GM12878 (cell line): ENCODE data around the gene UBR2. TPM values are rescaled to one million over a fixed set of nuclear protein-coding genes. Genes with fewer than 3 reads are reported as not detected.

ENCODE experiments used
- CBX3 ChIP-seq: fragments of 200-600 bp; sonication (generic); IDR thresholded peaks from 2 replicates; pipeline ENCODE4 v1.6.1; 2016; ENCODE audit warnings: low read depth, borderline replicate concordance
- E2F8 ChIP-seq: fragments of 450-650 bp; IDR thresholded peaks from 2 replicates; pipeline ENCODE4 v1.6.1; 2018; ENCODE audit warnings: mild to moderate bottlenecking, low read depth, moderate library complexity; ENCODE audit not compliant: partially characterized antibody
- IKZF2 ChIP-seq, 2 experiments: fragments of 450-650 bp; IDR thresholded peaks; 2 replicates each; pipeline ENCODE4 v1.6.1; 2017; ENCODE audit warnings: mild to moderate bottlenecking in 2 of 2, moderate library complexity in 2 of 2
- TAF1 ChIP-seq: IDR thresholded peaks from 2 replicates; pipeline ENCODE4 v1.6.1; 2011; ENCODE audit warnings: mild to moderate bottlenecking, low read depth, low read length, borderline replicate concordance
- TCF3 ChIP-seq: IDR thresholded peaks from 2 replicates; pipeline ENCODE4 v1.6.1; 2012; ENCODE audit warnings: low read depth, mild to moderate bottlenecking, low read length, borderline replicate concordance; ENCODE audit not compliant: insufficient read depth
- polyA plus RNA-seq, 11 experiments: library from polyadenylated mRNA; depleted of rRNA in 4 of 11; unstranded in 6 of 11; stranded (reverse) in 5 of 11; fragments of >200 nt; fragmentation: Nextera tagmentation in 4 of 11; fragmentation: Illumina TruSeq in 1 of 11; extraction: Ambion mirVana in 4 of 11; extraction: Trizol in 1 of 11; gene quantifications; 1 replicate in 1 of 11; 2 replicates in 10 of 11; pipeline versions ENCODE4 v1.2.1 to v1.2.3, GENCODE V29; 2011 to 2016; ENCODE audit warnings: inconsistent platforms in 2 of 11, missing spikeins in 2 of 11, low read depth in 1 of 11
- total RNA-seq, 4 experiments: library from RNA; depleted of rRNA in 3 of 4; stranded (reverse); fragments of >200 nt in 3 of 4; fragmentation: Illumina TruSeq in 1 of 4; extraction: Trizol in 1 of 4; gene quantifications; 2 replicates each; pipeline versions ENCODE4 v1.2.1 to v1.2.3, GENCODE V29; 2013 to 2021
- TF ChIP-seq, protein P1 (sequence below): IDR thresholded peaks from 2 replicates; pipeline ENCODE4 v1.6.1; 2012; ENCODE audit warnings: mild to moderate bottlenecking, low read depth, low read length
- TF ChIP-seq, protein P2 (sequence below): fragments of 450-650 bp; IDR thresholded peaks from 2 replicates; pipeline ENCODE4 v1.6.1; 2016; ENCODE audit warnings: mild to moderate bottlenecking, moderate library complexity, borderline replicate concordance
- TF ChIP-seq, protein P3 (sequence below): fragments of 450-650 bp; IDR thresholded peaks from 2 replicates; pipeline ENCODE4 v1.6.1; 2017; ENCODE audit warnings: mild to moderate bottlenecking
- TF ChIP-seq, protein P4 (sequence below): IDR thresholded peaks from 2 replicates; pipeline ENCODE4 v1.6.1; 2012; ENCODE audit warnings: low read depth, low read length, improper control_type of control experiment

The UBR2 gene
- total and polyA plus RNA-seq, 10 of the 15 experiments (the other 5 are each of a cell fraction or from before 2014, with no cell fraction given), result 2.3 to 18.4 (median 9.6) TPM

DNA sequence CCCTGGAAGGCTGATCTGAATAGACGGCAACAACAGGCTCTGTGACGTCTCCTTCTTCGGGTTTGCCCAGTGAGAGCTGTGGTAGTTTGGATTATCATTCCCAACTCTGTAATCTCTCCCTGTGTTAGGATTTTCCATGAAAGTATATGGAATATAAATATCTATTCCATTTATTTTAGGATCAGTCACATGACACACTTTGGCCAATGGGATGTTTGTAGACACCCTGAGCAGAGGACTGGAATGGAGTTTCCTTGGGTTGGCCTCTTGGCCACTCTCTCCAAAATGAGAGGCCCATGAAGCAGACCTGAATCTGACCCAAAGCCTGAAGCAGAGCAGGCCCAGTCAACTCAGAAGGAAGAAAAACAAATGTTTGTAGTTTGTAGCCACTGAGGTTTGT, 37.2 kb upstream of the UBR2 start (continued):
- TF ChIP-seq, protein P1, sequence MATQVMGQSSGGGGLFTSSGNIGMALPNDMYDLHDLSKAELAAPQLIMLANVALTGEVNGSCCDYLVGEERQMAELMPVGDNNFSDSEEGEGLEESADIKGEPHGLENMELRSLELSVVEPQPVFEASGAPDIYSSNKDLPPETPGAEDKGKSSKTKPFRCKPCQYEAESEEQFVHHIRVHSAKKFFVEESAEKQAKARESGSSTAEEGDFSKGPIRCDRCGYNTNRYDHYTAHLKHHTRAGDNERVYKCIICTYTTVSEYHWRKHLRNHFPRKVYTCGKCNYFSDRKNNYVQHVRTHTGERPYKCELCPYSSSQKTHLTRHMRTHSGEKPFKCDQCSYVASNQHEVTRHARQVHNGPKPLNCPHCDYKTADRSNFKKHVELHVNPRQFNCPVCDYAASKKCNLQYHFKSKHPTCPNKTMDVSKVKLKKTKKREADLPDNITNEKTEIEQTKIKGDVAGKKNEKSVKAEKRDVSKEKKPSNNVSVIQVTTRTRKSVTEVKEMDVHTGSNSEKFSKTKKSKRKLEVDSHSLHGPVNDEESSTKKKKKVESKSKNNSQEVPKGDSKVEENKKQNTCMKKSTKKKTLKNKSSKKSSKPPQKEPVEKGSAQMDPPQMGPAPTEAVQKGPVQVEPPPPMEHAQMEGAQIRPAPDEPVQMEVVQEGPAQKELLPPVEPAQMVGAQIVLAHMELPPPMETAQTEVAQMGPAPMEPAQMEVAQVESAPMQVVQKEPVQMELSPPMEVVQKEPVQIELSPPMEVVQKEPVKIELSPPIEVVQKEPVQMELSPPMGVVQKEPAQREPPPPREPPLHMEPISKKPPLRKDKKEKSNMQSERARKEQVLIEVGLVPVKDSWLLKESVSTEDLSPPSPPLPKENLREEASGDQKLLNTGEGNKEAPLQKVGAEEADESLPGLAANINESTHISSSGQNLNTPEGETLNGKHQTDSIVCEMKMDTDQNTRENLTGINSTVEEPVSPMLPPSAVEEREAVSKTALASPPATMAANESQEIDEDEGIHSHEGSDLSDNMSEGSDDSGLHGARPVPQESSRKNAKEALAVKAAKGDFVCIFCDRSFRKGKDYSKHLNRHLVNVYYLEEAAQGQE, result no peak
- TF ChIP-seq, protein P2, sequence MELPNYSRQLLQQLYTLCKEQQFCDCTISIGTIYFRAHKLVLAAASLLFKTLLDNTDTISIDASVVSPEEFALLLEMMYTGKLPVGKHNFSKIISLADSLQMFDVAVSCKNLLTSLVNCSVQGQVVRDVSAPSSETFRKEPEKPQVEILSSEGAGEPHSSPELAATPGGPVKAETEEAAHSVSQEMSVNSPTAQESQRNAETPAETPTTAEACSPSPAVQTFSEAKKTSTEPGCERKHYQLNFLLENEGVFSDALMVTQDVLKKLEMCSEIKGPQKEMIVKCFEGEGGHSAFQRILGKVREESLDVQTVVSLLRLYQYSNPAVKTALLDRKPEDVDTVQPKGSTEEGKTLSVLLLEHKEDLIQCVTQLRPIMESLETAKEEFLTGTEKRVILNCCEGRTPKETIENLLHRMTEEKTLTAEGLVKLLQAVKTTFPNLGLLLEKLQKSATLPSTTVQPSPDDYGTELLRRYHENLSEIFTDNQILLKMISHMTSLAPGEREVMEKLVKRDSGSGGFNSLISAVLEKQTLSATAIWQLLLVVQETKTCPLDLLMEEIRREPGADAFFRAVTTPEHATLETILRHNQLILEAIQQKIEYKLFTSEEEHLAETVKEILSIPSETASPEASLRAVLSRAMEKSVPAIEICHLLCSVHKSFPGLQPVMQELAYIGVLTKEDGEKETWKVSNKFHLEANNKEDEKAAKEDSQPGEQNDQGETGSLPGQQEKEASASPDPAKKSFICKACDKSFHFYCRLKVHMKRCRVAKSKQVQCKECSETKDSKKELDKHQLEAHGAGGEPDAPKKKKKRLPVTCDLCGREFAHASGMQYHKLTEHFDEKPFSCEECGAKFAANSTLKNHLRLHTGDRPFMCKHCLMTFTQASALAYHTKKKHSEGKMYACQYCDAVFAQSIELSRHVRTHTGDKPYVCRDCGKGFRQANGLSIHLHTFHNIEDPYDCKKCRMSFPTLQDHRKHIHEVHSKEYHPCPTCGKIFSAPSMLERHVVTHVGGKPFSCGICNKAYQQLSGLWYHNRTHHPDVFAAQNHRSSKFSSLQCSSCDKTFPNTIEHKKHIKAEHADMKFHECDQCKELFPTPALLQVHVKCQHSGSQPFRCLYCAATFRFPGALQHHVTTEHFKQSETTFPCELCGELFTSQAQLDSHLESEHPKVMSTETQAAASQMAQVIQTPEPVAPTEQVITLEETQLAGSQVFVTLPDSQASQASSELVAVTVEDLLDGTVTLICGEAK, result no peak
- TF ChIP-seq, protein P3, sequence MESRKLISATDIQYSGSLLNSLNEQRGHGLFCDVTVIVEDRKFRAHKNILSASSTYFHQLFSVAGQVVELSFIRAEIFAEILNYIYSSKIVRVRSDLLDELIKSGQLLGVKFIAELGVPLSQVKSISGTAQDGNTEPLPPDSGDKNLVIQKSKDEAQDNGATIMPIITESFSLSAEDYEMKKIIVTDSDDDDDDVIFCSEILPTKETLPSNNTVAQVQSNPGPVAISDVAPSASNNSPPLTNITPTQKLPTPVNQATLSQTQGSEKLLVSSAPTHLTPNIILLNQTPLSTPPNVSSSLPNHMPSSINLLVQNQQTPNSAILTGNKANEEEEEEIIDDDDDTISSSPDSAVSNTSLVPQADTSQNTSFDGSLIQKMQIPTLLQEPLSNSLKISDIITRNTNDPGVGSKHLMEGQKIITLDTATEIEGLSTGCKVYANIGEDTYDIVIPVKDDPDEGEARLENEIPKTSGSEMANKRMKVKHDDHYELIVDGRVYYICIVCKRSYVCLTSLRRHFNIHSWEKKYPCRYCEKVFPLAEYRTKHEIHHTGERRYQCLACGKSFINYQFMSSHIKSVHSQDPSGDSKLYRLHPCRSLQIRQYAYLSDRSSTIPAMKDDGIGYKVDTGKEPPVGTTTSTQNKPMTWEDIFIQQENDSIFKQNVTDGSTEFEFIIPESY, result no peak
- TF ChIP-seq TCF3 (no peak), E2F8 (no peak), TAF1 (no peak), CBX3 (no peak), IKZF2 (IDR thresholded peaks at IDR 0.05) (no peak)
- TF ChIP-seq, protein P4, sequence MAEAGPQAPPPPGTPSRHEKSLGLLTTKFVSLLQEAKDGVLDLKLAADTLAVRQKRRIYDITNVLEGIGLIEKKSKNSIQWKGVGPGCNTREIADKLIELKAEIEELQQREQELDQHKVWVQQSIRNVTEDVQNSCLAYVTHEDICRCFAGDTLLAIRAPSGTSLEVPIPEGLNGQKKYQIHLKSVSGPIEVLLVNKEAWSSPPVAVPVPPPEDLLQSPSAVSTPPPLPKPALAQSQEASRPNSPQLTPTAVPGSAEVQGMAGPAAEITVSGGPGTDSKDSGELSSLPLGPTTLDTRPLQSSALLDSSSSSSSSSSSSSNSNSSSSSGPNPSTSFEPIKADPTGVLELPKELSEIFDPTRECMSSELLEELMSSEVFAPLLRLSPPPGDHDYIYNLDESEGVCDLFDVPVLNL, result no peak
